SHP77 treated with DMSO at 0.1 percent for 48 hours (cell line): ENCODE results near the gene TMEM17.

Source experiments
- DNase-seq: peaks from one replicate; lab custom pipeline; 2025; lab: John Stamatoyannopoulos, UW

Gene TMEM17

GRCh38 chr2:62455957-62456692, 49.9 kb downstream of the TMEM17 start:
- no peak for DNase-seq

GRCh38 chr2:62453955-62454354, 52.0 kb downstream of the TMEM17 start:
- DNase-seq, result no peak

- no peak for DNase-seq
Observed at GRCh38 chr2:62452701-62453454, 53.1 kb downstream of the TMEM17 start.

GRCh38 chr2:62450716-62451191, 55.2 kb downstream of the TMEM17 start:
- DNase-seq, result no peak
